Stimulated activated CD4-positive, alpha-beta T cell treated with anti-CD3 and anti-CD28 coated beads, Interleukin-1b, Interleukin-23, amount 100 ng/mL, for 24 hours (primary cell): ENCODE data around the gene CRACR2A.

Source experiments
- DNase-seq, 4 experiments: peaks; one replicate each; pipeline ENCODE4 v3.0.0-alpha.2; 2020; ENCODE audit warnings: low read depth in 4 of 4, low spot score in 1 of 4

Gene CRACR2A

DNA sequence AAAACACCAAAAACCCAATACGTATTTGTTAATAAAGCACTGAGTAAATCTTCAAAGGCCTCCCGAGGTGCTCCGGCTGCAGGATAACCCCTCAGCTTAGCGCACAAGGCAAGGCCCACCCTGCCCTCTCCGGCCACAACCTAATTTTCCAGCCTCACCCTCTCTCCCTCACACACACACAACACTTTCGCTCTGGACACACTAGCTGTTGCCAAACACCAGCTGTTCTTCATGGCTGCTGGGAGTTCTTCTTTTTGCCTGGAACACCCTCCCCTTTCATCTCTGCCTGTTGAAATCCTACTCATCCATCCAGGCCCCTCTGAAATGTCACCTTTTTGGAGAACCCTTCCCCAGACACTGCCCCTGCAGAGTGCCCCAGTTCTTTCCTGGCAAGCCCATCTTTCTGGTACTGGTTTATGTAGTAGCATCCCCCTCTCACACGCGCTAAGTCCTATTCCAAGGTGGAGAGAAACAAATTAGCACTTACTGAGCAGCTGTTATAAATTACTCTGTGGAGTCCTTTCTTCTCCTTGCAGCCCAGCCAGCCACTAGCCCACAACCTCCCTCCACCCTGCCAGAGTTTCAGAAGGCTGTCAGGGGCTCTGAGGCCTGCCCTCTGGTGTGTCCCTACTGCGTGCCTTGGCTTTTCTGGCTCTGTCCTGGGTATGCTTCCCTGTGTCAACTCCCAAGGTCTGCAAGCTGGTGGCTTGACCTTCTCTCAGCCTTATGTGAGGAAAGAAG is 805 bp upstream of the CRACR2A start:
- DNase-seq, result no peak

DNA sequence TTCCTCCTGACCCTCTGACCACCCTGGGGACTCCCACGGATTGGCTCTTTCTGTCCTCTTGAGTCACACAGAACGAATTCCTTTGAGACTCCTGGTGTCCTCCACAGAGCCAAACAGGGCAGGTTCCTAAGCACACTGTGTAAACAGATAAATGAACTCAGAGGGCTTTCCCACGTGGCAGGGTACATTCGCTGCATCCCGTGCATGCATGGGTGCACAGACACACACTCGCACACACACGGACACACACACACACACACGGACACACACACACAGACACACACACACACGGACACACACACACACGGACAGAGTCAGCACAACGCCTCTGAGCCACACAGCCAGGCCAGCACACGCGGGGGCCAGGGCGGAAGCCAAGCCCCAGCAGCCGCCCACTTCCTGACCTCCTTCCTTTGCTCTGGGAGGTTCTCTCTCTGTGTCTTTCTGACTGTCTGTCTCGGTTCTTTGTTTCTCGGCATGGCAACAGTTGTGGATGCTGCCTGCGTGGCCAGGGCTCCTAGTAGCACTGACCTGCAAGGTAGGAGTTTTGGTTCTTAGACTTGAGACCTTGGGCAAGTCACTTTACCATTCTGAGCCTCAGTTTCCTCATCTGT is 706 bp downstream of the CRACR2A start:
- DNase-seq, result peak; percentile 35 to 53 (median 42)

DNA sequence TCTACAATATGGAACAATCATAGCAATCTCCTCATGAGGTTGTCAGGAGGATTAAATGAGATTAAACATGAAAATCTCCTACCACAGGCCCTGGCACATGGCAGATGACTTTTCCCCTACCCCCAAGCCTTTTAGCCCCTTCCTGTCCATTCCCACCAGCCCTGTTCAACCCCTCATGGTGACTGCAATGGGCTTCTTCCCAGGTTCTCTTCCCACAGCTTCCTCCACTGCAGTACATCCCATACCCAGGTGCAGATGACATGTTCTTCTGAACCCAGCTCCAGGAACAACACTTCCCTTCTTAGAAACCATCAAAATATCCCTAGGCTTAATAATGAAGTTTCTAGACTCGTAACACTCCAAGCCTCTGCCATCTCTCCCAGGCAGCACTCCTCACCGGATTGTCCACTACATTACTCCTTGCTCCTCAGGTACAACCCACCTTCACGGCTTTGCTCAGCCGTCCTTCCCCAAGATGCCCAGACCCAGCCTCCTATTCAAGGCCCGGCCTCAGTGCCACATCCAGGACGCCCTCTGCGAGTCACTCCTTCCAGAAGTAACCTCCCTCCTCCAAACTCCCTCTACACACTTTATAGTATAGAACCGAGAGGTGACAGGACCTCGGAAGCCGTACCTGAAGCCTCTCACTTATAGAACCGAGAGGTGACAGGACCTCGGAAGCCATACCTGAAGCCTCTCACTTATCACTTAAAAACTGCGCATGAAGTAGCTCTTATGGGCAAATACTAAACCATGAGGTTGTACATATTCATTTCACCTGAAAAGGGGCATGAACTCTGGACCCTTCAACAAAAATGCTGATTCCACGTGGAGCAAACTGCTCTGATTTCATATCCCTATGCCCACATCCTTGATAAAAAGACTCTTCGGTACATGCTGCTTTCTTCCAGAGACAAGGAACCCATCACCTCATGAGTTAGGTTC is 1.5 kb downstream of the CRACR2A start:
- no peak for DNase-seq

DNA sequence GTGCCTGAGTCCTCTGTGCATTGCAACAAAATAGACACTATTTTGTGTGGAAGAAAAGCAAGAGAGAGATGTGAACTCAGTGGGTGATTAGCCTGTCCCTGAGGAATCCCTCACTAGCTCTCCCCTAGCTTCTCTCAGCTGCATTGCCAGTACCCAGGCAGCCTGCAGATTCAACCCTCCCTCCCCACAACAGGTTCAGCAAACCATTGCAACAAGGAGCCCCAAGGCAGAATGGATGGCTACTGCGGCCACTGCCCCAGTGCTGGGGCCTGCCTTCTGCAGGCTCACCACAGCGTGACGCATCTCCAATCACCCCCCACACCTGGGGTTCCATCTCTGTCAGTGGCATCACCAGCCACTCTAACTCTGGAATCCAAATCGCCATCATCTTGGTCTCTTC is 2.3 kb downstream of the CRACR2A start:
- no peak for DNase-seq

DNA sequence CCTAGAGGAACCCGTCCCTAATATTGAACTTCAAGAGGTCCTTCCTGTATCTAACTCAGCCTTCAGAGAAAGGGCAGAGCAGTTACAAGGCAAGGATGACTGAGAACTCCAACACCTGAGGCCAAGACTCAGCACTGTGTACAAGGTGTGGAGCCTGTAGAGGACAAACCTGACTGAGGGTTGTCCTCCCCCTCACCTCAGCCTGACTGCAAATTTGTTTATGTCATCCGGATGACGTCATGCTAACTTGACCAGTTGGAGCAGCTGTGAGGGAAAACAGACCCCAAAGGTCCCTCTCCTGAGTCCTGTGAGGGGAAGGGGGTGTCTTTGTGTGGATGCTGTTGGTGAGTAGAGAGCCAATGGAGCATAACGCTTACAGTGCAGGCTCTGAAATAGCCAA is 4.3 kb downstream of the CRACR2A start:
- DNase-seq, result no peak

DNA sequence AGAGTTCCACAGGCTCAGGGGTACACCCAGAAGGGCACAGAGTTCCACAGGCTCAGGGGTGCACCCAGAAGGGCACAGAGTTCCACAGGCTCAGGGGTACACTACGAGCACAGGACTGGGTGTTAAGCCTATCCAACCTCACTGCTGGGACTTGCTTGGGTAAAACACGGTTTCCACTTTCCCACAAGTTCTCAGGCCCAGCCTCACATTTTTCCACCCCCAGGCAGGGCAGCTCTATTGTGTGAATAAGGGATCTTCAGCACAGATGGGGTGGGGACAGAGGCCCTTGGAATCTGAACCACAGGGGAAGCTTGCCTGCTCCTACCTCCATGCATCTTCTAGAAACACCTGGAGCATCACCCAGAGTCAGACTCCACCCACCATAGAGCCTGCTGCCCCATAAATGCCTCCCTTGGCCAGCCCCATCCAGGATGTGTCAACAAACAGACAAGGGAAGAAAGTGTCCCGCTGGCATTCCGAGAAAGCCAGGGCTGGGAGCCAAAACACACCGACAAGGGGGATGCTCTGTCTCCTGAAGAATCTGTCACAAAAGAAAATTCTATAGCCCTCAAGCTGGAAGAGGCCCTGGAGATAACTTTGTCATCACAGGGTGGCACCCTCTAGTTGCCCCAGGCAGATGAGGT is 4.8 kb downstream of the CRACR2A start:
- DNase-seq, result no peak

DNA sequence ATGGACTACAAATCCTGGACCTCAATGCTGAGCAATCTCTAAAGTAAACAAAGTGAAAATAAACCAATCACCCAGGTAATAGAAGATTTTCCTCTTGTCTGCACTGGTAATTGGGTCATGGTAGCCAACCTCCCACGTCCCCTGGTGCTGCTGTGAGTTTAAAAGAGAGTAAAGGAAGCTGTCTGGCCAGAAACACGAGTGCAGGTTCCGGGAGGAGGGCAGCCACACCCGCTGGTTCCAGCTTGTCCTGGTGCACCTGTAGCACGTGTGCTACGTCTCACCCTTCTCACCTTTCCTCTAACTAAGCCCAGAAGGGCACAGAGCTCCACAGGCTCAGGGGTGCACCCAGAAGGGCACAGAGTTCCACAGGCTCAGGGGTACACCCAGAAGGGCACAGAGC is 5.4 kb downstream of the CRACR2A start:
- no peak for DNase-seq

DNA sequence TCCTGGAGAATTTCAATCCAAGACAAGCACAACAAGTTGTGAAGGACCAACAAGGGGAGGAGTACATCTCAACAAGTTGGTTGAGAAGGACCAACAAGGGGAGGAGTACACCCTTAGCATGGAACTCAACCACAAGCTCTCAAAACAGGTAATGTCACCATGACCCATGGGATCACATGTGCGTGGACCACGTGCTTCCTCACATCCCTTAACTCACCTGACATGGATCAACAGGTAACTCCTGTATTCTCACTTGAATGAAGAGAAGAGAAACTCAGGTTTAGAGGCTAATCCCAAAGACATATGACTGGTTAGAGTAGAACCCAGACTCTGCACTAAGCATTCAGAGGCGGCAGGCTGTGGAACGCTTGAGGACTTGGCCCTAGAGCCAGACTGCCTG is 6.2 kb downstream of the CRACR2A start:
- no peak for DNase-seq

DNA sequence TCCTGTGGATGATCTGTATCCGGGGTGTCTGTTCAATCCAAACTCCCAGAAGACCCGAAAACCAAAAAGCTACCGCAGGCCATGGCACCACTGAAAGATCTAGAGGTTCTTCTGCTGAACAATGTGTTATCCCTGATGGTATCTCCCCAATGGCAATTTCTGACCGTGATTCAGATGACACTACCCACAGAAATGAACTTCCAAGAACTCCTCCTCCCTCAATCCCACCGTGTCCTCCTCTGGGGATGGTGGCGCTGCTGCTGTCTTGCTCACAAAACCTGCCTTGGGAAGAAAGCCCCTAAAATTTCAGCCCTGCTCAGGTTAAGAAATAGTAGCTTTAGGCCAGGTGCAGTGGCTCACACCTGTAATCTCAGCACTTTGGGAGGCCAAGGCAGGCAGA is 7.8 kb downstream of the CRACR2A start:
- DNase-seq, result no peak

DNA sequence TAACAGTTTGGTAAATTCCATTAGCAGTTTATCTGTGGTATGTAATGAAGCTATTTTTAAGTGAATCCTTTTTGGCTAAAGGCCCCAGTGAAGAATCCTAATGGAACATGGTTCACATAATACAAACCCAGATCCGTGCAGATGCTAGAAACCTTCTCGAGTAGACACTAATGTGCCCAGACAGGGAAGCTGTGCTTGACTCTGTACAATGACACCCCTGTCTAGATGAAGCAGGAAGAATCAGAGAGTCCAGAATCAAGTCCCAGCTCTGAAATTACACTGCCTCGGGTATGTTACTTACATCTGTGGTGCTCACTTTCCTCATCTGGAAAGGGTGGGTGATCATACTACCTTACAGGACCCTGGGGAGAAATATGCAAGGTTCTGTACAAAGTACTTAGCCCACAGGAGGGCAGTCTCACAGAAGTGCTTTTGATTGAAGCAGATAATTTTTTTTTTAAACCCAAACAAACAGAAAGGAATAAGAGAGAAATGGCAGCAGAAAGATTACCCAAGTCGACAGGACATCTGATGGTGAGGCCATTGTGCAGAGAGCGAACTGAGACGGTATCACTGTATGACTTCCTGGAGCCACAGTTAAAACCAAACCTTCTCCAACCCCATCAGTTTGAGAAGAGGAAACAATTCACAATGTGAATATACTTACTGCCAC is 8.5 kb downstream of the CRACR2A start:
- no peak for DNase-seq

DNA sequence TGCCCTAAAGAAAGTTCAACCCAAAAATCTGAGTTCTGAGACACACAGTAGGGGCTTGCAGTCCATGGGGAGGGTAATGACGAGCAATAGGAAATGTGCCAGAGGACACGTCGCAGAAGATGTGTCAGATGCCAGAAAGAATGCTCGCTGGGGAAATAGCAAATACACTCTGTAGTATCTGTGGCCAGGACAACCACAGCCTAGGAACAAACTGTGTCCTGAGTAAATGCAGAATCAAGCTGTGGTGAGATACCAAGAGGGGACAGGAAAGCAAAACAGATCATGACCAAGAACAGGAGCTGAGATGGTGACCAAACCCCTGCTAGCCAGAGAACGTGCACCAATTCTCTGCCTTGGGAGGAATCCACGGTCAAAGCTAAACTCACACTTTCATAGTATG is 9.1 kb downstream of the CRACR2A start:
- DNase-seq, result no peak

DNA sequence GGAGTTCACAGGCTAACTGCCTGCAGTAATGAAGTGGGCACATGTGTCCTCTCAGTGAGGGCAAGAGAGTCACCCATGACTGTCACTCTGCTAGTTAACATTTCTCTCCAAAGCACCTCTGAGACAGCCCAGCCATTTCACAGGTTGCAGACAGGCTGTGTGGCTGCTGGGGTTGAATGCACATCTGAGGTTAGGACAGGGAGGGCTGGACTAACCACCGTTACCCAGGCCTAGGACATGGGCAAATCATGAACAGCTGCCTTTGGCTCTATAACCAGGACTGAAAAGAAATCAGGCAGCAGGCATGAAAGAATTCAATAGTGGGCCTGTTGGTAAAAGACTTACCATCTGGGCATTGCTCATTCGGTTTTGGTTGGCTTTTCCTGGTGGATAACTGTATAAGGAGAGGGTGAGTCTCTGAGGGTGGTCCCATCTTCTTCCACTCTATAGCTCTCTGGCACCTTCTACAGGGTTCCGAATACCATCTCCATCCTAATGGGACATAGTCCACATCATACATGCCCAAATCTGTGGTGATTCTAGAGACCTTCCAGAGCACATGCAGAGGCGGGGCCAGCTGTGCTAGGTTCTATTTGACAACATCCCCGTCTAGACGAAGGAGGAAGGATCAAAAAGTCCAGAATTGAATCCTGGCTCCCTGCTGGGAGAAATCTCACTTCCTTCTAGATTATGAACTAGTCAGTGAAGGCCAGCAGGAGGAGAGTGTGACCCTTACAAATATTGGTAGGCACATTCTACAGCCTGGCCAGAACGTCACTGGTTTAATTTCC is 10.8 kb downstream of the CRACR2A start:
- no peak for DNase-seq

DNA sequence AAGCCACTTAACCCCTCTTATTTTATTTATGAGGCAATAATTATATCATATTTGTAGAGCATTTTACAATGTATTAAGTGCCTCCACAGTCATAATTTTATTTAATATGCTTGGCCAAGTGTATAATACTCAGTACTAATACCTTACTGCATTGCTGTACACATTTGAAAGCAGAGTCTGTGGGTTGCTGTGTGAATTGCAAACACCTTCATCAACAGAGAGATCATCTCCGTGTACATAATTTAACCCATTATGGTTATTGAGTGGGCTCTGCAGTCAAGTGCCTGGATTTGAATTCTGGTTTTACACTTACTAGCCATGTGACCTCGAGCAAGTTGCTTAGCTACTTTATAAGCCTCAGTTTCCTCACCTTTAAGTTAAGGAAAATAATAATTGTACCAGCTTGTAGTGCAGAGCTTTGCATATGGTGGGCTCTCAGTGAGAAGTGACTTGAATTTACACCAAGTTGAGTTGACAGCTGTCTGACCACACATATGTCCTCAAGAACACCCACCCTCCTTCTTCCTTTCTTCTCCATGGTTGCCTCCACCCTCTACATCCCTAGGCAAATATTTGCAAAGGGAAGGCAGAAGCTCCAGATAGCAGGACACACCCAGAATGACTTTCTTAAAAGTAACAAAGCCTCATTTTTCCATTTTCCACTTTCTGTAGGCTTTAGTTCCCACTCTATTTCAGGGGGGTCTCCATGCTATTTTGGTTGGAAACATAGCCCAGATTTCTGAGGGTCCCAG is 12.3 kb downstream of the CRACR2A start:
- no peak for DNase-seq

DNA sequence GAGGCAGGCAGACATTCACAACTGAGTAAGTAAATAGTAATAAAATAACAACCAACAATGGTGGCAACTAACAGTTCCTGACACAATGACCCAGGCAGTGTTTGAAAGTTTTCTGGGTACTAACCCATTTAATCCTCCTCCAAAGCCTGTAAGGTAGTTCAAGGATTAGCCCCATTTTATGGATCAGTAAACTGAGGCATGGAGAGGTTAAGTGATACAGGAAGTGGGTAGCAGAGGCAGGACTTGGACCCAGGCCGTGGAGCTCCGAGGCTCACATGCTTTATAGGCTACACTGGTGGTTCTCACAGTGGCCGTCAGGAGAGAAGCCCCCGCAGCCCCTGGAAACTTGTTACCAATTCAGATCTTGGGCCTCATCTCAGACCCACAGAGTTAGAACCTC is 17.5 kb downstream of the CRACR2A start:
- DNase-seq, result no peak

DNA sequence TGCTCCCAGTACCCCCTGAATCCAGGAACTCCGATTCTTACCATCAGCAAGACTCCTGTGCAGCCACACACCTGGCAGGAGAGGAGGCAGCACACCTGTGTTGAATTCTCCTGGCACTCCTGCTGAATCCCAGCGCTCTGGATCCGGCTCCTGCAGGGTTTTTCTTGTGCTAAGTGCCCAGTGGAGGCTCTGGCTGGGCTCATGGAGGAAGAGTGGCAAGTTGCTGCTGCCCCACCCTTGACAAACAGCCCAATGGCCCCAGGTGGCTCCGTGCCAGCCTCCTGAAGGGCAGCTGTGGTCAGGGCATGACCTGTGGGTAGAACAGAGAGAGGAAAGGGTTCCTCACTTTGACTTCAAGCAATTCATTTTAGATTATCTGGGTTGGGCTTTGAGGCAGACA is 20.0 kb downstream of the CRACR2A start:
- DNase-seq, result no peak

DNA sequence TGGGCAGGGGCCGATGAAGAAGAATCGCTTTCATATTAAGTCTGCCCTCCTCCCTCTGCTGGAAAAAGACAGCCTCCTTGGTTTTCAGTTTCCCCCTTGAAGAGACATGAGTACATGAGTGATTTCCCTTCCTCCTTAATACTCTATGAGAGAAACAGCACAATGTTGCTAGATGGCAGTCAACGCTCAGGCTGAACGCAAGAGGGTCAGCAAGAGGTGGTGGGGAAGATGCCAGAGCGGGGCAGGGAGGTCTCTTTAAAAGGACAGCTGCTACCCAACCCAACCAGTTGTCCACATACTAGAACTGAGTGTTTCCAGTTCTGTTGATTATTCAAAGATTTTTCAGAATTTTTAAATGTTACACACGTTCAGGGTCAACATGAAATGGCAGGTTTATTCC is 22.8 kb downstream of the CRACR2A start:
- DNase-seq, result no peak

DNA sequence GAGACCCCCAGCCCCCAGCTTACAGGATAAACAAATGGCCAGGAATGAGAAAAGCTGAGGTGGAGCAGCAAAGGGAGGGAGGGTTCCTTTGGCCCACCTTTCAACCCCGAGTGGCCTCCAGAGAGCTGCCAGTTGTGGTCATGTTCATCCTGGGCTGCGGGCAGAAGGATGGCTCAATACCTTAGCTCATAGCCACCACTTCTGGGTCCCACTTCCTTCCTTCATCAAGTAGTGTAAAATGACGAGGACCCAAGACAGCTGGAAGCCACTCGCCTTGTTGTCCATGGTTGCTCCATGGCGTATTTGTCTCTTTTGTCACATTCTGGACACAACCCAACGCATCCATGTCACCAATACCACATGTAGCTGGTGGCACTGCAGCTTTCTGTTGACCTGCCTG is 24.2 kb downstream of the CRACR2A start:
- no peak for DNase-seq

DNA sequence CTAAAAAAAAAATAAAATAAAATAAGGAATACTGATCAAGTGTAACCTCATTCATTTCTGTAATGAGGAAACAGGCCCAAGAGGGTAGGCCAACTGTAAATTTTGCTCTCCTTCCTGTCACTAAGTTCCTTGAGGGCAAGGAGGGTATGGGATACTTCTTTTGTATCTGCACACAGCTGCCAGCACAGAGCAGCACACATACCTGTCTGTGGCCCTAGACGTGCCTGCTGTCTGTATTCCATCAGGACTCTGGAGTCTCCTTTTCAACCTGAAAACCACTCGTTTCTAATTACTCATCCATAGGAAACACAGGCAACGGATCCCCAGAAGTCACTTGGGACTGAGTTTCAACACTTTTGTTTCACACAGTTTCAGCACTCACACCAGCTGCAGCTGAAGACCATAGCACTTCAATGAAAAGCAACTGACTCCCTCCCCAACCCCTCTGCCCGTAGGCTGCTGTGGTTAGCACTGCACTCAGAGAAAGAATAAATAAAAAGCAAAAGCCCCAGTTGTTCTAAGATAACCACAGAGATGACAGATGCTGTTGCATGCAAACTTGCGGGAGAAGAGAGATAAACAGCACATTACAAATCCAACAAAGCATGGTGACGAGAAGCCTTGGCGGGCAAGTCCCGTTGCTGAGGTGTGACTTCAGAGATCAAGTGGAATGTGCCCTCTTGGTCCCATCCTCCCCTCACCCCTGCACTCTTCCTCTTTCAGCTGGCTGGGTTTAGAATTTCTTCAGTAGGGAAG is 24.9 kb downstream of the CRACR2A start:
- DNase-seq, result no peak

DNA sequence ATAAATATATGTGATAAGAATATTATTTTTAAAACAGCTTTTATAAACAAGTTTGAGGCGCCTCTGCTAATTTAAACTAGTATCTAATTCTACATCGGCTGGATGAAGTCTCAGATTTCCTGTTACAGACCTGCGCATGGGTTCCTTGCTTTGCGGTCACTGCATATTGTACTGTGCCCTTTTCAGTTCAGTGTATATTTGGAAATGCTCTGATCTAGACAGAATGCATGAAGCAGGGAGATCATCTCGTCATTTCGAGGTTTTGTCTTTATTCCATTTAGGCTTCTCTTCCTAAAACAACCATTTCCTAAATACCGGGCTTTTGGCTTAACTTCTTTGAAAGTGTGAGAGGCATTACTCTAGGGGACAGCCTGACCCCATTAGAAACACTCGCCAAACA is 25.6 kb downstream of the CRACR2A start:
- DNase-seq, result no peak
